GM12865 (cell line): Measurements from ENCODE around the gene SEC11A.
"Not testable (repeated sequence)": the region's sequence is repeated elsewhere in the genome, so short reads cannot be mapped to it uniquely, and the experiment has no call there.

Experiments
- DNase-seq: peaks from one replicate; pipeline ENCODE4 v3.0.0; 2010; ENCODE audit warnings: low read depth
- H3K4me3 ChIP-seq: 2 replicates; pipeline ENCODE4 v1.5.1; 2011; ENCODE audit warnings: mild to moderate bottlenecking, low read depth, low read length, control low read depth
- CTCF ChIP-seq: IDR thresholded peaks from 2 replicates; pipeline ENCODE4 v1.5.1; 2011; ENCODE audit warnings: low read length, control low read depth, low read depth, inconsistent platforms; ENCODE audit not compliant: insufficient read depth; ENCODE audit errors: missing control alignments

Gene SEC11A

DNA sequence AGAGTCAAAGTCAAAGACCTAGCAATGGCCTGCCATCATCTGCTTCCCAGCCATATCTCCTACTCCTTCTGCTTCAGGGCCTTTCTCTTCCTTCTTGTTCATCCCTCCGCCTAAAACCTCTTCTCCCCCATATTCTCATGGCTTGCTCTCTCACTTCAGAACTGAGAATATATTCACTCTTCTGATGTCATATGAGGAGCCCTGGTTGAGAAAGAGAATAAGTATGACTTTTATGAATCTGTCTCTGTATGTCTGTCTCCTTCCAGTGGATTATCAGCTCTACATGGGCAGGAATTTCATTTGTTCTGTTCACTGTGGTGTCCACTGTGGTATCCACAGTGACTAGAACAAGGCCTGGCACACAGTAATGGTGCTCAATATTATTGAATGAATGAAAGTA is 44.3 kb upstream of the SEC11A start:
- no peak for DNase-seq
- no peak for TF ChIP-seq CTCF
- H3K4me3 ChIP-seq: no peak overlapping the region

- no peak overlapping the region for H3K4me3 ChIP-seq
- no peak for TF ChIP-seq CTCF
- DNase-seq: no peak
These were observed 43.1 kb upstream of the SEC11A start for GRCh38 chr15:84759018-84759417.

- no peak for DNase-seq
- H3K4me3 ChIP-seq: no peak overlapping the region
- TF ChIP-seq CTCF: no peak
These were observed 40.0 kb upstream of the SEC11A start for GRCh38 chr15:84755736-84756527.

- DNase-seq, H3K4me3 ChIP-seq: not testable (repeated sequence)
These were observed 39.0 kb upstream of the SEC11A start for GRCh38 chr15:84754889-84755288.

GRCh38 chr15:84752700-84753099 is 36.8 kb upstream of the SEC11A start:
- no peak for DNase-seq
- TF ChIP-seq CTCF: no peak
- H3K4me3 ChIP-seq: no peak overlapping the region

- no peak for TF ChIP-seq CTCF
- no peak overlapping the region for H3K4me3 ChIP-seq
- no peak for DNase-seq
These were observed 36.3 kb upstream of the SEC11A start for GRCh38 chr15:84752195-84752594.

DNA sequence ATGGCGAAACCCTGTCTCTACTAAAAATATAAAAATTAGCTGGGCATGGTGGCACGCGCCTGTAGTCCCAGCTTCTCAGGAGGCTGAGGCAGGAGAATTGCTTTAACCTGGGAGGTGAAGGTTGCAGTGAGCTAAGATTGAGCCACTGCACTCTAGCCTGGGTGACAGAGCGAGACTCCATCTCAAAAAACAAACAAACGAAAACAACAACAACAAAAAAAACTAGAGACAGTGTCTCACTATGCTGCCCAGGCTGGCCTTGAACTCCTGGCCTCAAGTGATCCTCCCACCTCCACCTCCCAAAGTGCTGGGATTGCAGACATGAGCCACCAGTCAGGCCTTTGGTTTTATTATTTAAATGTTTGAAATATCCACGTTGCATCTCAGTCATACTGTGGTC is 35.8 kb upstream of the SEC11A start:
- H3K4me3 ChIP-seq: not testable (repeated sequence)

DNA sequence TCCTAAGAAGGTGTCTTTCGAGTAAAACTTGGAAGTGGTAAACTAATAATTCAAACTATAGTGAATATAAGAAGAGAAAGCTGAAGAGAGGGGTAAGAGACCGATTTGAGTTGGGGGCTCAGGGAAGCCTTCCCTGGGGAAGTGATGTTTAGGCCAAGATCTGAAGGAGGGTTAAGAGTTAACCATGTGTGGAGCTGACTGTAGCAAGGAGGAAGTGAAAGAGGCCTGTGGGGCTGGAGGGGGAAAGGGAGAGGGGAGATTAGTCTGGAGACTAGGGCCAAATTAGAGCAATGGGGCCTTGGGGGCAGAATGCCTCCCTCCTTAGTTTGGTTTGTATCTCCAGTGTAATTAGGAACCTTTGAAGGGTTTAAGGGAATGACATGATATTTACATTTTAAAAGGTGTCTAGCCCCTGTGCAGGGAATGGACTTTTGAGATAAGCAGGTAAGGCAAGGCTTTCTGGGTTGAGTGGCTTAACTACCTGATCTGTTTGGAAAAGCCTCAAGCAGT is 34.7 kb upstream of the SEC11A start:
- peak; percentile 74 for DNase-seq
- H3K4me3 ChIP-seq: peak overlapping the region; percentile 94
- TF ChIP-seq CTCF: no peak

More for the DNA sequence above, 35.8 kb upstream of the SEC11A start:
- not testable (repeated sequence) for DNase-seq
